IPS DF 6.9 (cell line): ENCODE data around the gene RNF167.
A peak's percentile ranks its signal among the peaks of the same experiment; 100 is the strongest.
"Not testable (repeated sequence)": the region's sequence is repeated elsewhere in the genome, so short reads cannot be mapped to it uniquely, and the experiment has no call there.

Experiments
- DNase-seq: peaks from one replicate; pipeline ENCODE4 v3.0.0-alpha.2; 2013; ENCODE audit warnings: low read depth, low spot score
- H3K27ac ChIP-seq: one replicate; pipeline ENCODE4 v1.5.1; 2013; ENCODE audit warnings: low read length, control low read depth
- H3K27me3 ChIP-seq: 2 replicates; pipeline ENCODE4 v1.6.1; 2013; ENCODE audit warnings: mild to moderate bottlenecking, low read length; ENCODE audit not compliant: control insufficient read depth, insufficient read depth
- H3K36me3 ChIP-seq: 2 replicates; pipeline ENCODE4 v1.6.1; 2013; ENCODE audit warnings: low read length; ENCODE audit not compliant: control insufficient read depth, insufficient read depth
- H3K4me1 ChIP-seq: 2 replicates; pipeline ENCODE4 v1.6.1; 2013; ENCODE audit warnings: low read length; ENCODE audit not compliant: control insufficient read depth, insufficient read depth
- H3K4me3 ChIP-seq: 2 replicates; pipeline ENCODE4 v1.5.1; 2013; ENCODE audit warnings: mild to moderate bottlenecking, low read length
- H3K9me3 ChIP-seq: 2 replicates; pipeline ENCODE4 v1.6.1; 2013; ENCODE audit warnings: low read length, inconsistent platforms; ENCODE audit not compliant: control insufficient read depth, insufficient read depth
- WGBS: extraction: QIAGEN DNeasy Blood & Tissue Kit; methylation state at CpG from one replicate; pipeline ENCODE4 v1.1.7; 2013; ENCODE audit warnings: mixed read lengths, missing lambda C conversion rate; ENCODE audit not compliant: insufficient read length, insufficient coverage; 5-methylcytosine and 5-hydroxymethylcytosine counted together

The RNF167 gene

DNA sequence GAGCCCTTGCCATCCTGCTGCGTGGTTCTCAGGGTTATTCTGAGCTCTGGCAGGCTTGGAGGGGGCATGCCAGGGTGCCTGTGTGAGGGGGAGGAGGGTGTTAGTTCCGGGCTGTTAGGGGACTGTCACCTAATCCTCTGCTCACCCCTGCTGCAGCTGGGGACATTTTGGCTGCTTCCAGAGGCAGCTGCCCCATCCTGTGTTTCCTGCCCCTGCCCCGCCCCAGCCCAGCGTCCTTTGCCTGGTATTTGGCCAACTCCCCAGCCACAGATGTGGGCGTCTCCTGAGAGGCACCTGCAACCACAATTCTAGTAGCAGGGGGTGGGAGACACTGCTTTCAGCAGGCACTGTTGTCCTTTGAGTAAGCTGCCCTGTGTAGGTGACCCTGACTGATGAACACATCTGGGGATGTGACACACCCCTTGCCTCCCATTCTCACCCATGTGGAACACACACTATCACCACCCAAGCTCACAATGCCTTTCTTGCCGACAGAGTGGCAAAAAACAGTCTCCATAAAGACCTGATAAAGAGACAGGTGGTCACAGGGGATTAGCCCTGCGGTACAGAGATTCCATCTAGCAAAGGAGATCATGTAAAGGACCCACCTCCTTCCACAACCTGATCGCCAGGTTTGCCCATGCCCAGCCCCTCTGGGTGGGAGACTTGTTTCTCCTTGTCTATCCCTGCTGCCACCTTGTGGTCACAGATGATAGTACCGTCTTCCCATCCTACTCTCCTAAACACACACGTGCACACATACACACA, 36.8 kb upstream of the RNF167 start, which contains the start of gene CHRNE:
CHRNE (minus strand) TSS at position 48 of the 768 bp plus-strand sequence; CDS start at position 13, 35 bp downstream.
- H3K27me3 ChIP-seq = no peaks in the 10 kb centered on the region
- H3K36me3 ChIP-seq = no peaks in the 10 kb centered on the region
- WGBS = no CpG with 5 or more reads among the region's 10 CpGs
- H3K4me1 ChIP-seq = peaks cover 3% of the 10 kb centered on the region; the same call in 1 of the 2 replicates
- no peak within 1 kb of the TSS for H3K27ac ChIP-seq
- DNase-seq = no peak
- H3K4me3 ChIP-seq = no peak within 1 kb of the TSS
- H3K9me3 ChIP-seq = no peaks in the 10 kb centered on the region

DNA sequence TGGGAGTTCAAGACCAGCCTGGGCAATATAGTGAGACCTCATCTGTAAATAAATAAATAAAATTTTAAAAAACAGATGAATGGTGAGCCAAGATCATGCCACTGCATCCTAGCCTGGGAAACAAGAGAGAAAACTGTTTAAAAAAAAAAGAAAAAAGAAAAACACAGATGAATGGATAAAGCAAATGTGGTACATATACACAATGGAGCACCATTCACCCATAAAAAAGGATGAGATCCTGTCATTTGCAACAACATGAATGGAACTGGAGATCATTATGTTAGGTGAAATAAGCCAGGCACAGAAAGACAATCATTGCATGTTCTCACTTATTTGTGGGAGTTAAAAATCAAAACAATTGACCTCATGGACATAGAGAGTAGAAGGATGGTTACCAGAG, 33.4 kb upstream of the RNF167 start:
- H3K27me3 ChIP-seq, H3K36me3 ChIP-seq, H3K27ac ChIP-seq, H3K4me1 ChIP-seq, H3K9me3 ChIP-seq, H3K4me3 ChIP-seq, DNase-seq: not testable (repeated sequence)

DNA sequence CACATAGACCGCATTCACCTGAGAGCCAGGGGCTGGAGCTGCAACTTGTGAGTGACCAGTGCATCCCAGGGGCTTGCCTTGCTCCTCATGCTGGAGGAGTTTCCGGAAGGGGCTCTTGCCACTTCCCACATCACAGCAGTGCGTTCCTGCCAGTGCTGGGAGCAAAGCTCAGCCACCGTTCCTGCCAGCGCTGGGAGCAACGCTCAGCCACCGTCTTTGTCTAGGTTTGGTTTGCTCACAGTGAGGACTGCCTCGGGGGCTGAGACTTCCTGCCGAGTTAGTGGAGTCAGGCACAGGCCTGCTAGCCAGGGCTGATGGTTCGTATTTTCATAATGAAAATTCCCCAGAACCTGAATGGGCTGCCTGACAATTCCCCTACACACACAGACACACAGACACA, 31.8 kb upstream of the RNF167 start:
- Histone ChIP-seq H3K4me1 (peaks cover 6% of the 10 kb centered on the region; the same call in 1 of the 2 replicates), H3K4me3 (no peak overlapping the region), H3K27ac (no peak overlapping the region), H3K27me3 (no peaks in the 10 kb centered on the region), H3K9me3 (no peaks in the 10 kb centered on the region), H3K36me3 (no peaks in the 10 kb centered on the region)
- no peak for DNase-seq
- WGBS = no CpG with 5 or more reads among the region's 10 CpGs

DNA sequence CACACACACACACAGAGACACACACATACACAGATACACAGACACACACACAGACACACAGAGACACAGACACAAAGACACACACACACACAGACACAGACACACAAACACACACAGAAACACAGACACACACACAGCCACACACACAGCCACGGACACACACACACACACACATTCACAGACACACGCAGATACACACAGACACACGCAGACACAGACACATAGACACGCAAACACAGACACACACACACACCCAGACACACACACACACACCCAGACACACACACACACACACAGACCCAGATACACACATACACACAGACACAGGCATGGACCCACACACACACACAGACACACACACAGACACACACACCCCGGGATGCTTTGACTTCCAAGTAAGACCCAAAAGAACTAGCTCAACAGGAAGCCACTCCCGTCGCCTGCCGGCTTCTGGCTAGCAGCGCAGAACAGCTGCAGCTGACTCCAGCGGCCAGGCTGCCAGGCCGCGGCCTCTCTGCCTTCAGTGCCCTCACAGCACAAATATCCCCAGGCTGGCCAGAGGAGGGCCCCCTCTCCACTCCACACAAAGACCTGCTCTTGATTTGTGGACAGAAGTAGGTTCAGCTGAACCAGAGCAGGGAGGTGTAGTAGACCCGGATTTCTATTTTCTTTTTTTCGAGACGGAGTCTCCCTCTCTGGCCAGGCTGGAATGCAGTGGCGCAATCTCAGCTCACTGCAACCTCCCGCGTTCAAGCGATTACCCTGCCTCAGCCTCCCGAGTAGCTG, 31.2 kb upstream of the RNF167 start:
- DNase-seq = peak; percentile 78
- no peaks in the 10 kb centered on the region for H3K9me3 ChIP-seq
- peaks cover 6% of the 10 kb centered on the region; the same call in 1 of the 2 replicates for H3K4me1 ChIP-seq
- no CpG with 5 or more reads among the region's 20 CpGs for WGBS
- no peak overlapping the region for H3K4me3 ChIP-seq
- no peaks in the 10 kb centered on the region for H3K27me3 ChIP-seq
- no peaks in the 10 kb centered on the region for H3K36me3 ChIP-seq
- H3K27ac ChIP-seq = no peak overlapping the region

DNA sequence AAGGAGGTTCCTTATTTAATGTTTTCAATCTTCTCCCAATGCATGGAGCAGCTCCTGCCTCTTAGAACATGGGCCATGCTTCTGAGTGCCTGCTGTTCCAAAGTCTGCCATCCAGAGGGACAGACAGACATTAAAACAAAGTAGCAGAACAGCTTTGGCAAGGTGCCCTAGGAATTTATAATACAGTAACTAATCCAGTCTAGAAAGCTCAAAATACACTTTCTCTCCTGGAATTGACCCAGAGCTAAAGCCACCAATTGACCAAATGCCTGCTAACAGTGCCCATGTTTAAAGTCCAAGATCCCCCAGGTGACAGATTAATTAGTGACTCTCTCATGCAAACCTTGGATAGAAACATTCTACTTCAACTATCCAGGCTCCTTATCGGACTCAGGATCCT, 26.1 kb upstream of the RNF167 start:
- no peak for DNase-seq
- no peaks in the 10 kb centered on the region for H3K9me3 ChIP-seq
- no peak overlapping the region for H3K27ac ChIP-seq
- no peaks in the 10 kb centered on the region for H3K36me3 ChIP-seq
- 0 out of 2 replicates have a peak, but pooled peaks cover 2% of the 10 kb centered on the region for H3K4me1 ChIP-seq
- no peaks in the 10 kb centered on the region for H3K27me3 ChIP-seq
- WGBS = no CpG with 5 or more reads among the region's 1 CpG
- H3K4me3 ChIP-seq = no peak overlapping the region

DNA sequence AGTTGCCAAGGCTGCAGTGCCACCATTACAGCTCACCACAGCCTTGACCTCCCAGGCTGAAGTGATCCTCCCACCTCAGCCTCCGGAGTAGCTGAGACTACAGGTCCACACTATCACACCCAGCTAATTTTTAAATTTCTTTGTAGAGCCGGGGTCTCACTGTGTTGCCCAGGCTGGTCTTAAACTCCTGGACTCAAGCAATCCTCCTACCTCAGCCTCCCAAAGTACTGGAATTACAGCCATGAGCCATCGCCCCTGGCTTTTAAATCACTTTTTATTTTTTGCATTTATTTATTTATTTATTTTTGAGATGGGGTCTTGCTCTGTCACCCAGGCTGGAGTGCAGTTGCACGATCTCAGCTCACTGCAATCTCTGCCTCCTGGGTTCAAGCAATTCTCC, 25.5 kb upstream of the RNF167 start:
- H3K27ac ChIP-seq, DNase-seq, H3K36me3 ChIP-seq, H3K9me3 ChIP-seq, H3K27me3 ChIP-seq, H3K4me3 ChIP-seq, H3K4me1 ChIP-seq: not testable (repeated sequence)
- no CpG with 5 or more reads among the region's 4 CpGs for WGBS

DNA sequence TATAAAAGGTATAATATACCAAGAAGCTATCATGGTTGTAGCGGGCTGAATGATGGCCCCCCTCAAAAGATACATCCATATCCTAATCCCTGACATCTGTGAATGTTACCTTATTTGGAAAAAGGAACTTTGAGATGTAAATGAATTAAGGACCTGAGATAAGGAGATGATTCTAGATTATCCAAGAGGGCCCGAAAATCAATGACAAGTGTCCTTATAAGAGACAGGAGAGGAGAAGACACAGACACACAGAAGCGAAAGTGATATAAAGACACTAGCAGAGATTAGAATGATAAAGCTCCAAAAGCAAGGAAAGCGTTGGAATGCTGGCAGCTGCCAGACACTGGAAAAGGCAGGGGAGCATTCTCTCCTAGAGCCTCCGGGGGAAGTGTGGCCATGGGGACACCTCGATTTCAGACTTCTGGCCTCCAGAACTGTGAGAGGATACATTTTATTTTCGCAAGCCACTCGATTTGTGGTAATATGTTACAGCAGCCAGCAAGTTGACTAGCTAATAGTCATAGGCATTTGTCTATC, 20.5 kb upstream of the RNF167 start:
- H3K9me3 ChIP-seq = no peaks in the 10 kb centered on the region
- H3K27ac ChIP-seq = no peak overlapping the region
- H3K4me3 ChIP-seq = no peak overlapping the region
- no peak for DNase-seq
- H3K36me3 ChIP-seq = no peaks in the 10 kb centered on the region
- WGBS = no CpG with 5 or more reads among the region's 8 CpGs
- H3K4me1 ChIP-seq = no peaks in the 10 kb centered on the region
- H3K27me3 ChIP-seq = no peaks in the 10 kb centered on the region

DNA sequence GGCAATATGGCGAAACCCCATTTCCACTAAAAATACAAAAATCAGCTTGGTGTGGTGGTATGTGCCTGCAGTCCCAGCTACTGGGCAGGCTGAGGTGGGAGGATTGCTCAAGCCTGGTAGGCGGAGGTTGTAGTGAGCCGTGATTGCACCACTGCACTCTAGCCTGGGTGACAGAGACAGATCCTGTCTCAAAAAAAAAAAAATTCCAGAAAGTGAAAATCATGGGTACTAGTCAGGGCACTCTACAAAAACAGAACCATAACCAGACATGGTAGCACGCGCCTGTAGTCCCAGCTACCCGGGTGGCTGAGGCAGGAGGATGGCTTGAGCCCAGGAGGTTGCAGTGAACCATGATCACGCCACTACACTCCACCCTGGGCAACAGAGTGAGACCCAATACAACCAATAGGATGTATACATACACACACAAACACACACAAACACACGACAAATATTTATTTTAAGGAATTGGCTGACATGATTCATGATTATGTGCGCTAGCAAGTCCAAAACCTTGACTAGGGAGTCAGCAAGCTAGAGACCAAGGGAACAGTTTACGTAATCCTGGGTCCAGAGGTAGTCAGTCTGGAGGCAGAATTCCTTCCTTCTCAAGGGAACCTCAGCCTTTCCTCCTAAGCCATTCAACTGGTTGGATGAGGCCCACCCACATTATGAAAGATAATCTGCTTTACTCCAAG, 19.6 kb upstream of the RNF167 start:
- Histone ChIP-seq H3K4me1 (no peaks in the 10 kb centered on the region), H3K4me3 (no peak overlapping the region), H3K27me3 (no peaks in the 10 kb centered on the region), H3K36me3 (no peaks in the 10 kb centered on the region), H3K9me3 (no peaks in the 10 kb centered on the region), H3K27ac (no peak overlapping the region)
- no CpG with 5 or more reads among the region's 10 CpGs for WGBS
- no peak for DNase-seq

DNA sequence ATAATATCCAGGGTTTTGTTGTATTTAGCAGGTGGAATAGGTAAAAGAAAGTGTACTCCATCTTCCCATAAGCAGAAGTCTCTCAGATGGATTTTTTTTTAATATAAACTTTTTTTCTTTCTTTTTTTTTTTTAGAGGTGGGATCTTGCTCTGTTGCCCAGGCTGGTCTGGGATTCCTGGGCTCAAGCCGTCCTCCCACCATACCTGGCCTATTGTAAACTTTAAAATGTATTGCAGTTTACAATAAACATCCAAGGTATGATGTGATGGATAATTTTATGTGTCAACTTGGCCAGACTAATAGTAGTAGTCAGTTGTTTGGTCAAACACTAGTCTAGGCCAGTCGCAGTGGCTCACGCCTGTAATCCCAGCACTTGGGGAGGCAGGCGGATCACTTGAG, 18.7 kb upstream of the RNF167 start:
- Histone ChIP-seq H3K9me3 (no peaks in the 10 kb centered on the region), H3K27me3 (no peaks in the 10 kb centered on the region), H3K4me3 (no peak overlapping the region), H3K36me3 (no peaks in the 10 kb centered on the region), H3K27ac (no peak overlapping the region), H3K4me1 (no peaks in the 10 kb centered on the region)
- WGBS = no CpG with 5 or more reads among the region's 4 CpGs
- no peak for DNase-seq

DNA sequence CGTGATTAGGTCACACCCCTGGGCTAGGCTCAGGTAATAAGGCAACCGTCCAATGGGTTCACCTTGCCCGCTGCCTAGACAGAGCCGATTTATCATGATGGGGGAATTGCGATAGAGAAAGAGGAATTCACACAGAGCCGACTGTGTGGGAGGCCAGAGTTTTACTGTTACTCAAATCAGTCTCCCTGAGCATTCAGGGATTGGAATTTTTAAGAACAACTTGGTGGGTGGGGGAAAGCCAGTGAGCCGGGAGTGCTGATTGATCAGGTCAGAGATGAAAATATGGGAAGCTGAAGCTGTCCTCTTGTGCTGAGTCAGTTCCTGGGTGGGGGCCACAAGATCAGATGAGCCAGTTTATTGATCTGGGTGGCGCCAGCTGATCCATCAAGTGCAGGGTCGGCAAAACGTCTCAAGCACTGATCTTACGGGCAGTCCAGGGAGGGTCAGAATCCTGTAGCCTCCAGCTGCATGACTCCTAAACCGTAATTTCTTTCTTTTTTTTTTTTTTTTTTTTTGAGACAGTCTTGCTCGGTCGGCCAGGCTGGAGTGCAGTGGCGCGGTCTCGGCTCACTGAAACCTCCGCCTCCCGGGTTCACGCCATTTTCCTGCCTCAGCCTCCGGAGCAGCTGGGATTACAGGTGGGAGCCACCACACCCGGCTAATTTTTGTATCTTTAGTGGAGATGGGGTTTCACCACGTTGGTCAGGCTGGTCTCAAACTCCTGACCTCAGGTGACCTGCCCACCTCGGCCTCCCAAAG, 13.3 kb upstream of the RNF167 start:
- not testable (repeated sequence) for H3K9me3 ChIP-seq, H3K4me1 ChIP-seq, H3K4me3 ChIP-seq, H3K27me3 ChIP-seq, DNase-seq, H3K27ac ChIP-seq, H3K36me3 ChIP-seq
- no CpG with 5 or more reads among the region's 24 CpGs for WGBS
